Activated CD4-positive, alpha-beta T cell treated with anti-CD3 and anti-CD28 coated beads, Interleukin-2, amount 10 ng/mL, durations not matched to agents 24 days and 14 days (primary cell): ENCODE measurements around the gene NUDT17. TPM values are rescaled to one million over a fixed set of nuclear protein-coding genes. Genes with fewer than 3 reads are reported as not detected.
"Not testable (repeated sequence)": the region's sequence is repeated elsewhere in the genome, so short reads cannot be mapped to it uniquely, and the experiment has no call there.

Source experiments
- DNase-seq: peaks from one replicate; pipeline ENCODE4 v3.0.0; 2022
- H3K27ac Mint-ChIP-seq: one replicate; pipeline ENCODE4 v1.8.0; 2022; ENCODE audit warnings: mild to moderate bottlenecking, mixed read lengths
- H3K27me3 Mint-ChIP-seq: one replicate; pipeline ENCODE4 v1.8.0; 2022; ENCODE audit warnings: mixed read lengths
- H3K36me3 Mint-ChIP-seq: one replicate; pipeline ENCODE4 v1.8.0; 2022; ENCODE audit warnings: low read depth, mild to moderate bottlenecking, mixed read lengths
- H3K4me1 Mint-ChIP-seq: one replicate; pipeline ENCODE4 v1.8.0; 2021; ENCODE audit warnings: mixed read lengths
- H3K4me3 Mint-ChIP-seq: one replicate; pipeline ENCODE4 v1.8.0; 2022; ENCODE audit warnings: mild to moderate bottlenecking, moderate library complexity, mixed read lengths
- H3K9me3 Mint-ChIP-seq: one replicate; pipeline ENCODE4 v1.8.0; 2021; ENCODE audit warnings: mixed read lengths
- intact Hi-C: fragments of 100-400 bp; cut with micrococcal nuclease; formaldehyde crosslinking; loops from one replicate; pipeline ENCODE4 v1.15.1; 2023
- total RNA-seq: library from RNA; stranded (reverse); gene quantifications from 2 replicates; pipeline ENCODE4 v1.2.3, GENCODE V29; 2022

The NUDT17 gene
- total RNA-seq, 1 donor from 2014 or later = 3.4 TPM

DNA sequence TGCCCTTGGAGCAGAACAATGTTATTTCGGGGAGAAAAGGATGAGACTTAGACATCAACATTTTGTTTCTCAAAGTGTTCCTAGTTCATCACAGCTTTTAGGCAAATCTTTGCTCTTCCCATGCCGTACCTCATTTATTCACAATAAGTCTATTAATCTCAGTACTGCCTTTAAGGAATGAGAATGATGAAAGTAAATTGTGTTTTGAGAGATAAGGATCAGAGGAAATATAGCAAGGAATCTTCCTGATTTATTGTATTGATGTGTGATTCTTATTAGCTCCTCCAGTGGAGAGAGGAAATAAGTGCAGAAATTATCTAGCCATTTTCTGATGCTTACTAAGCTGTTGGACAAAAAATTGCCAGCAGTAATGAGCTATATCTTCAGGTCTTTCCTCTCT lies 19.4 kb upstream of the NUDT17 start:
- H3K4me1 Mint-ChIP-seq = peaks cover 41% of the 10 kb centered on the region
- H3K27ac Mint-ChIP-seq = no peak overlapping the region
- H3K9me3 Mint-ChIP-seq = no peaks in the 10 kb centered on the region
- DNase-seq = no peak
- intact Hi-C loops = loop anchor here (10.0 kb wide), 1 partner anchor 51 kb away; no protein-coding TSS in a partner anchor
- peak overlapping the region; percentile 91 for H3K4me3 Mint-ChIP-seq
- H3K27me3 Mint-ChIP-seq = no peaks in the 10 kb centered on the region
- peaks cover 54% of the 10 kb centered on the region for H3K36me3 Mint-ChIP-seq

GRCh38 chr1:145827966-145828365 lies 17.5 kb upstream of the NUDT17 start:
- peaks cover 41% of the 10 kb centered on the region for H3K4me1 Mint-ChIP-seq
- H3K27ac Mint-ChIP-seq = peak overlapping the region; percentile 71
- H3K27me3 Mint-ChIP-seq = no peaks in the 10 kb centered on the region
- DNase-seq = no peak
- H3K36me3 Mint-ChIP-seq = peaks cover 63% of the 10 kb centered on the region
- H3K9me3 Mint-ChIP-seq = no peaks in the 10 kb centered on the region
- peak overlapping the region; percentile 10 for H3K4me3 Mint-ChIP-seq
- intact Hi-C loops = loop anchor here (10.0 kb wide), 1 partner anchor 53 kb away; no protein-coding TSS in a partner anchor

GRCh38 chr1:145828367-145829026 lies 16.9 kb upstream of the NUDT17 start:
- H3K4me3 Mint-ChIP-seq = peak overlapping the region; percentile 10
- intact Hi-C loops = loop anchor here (10.0 kb wide), 1 partner anchor 54 kb away; no protein-coding TSS in a partner anchor

GRCh38 chr1:145830810-145831209 lies 14.6 kb upstream of the NUDT17 start:
- H3K4me1 Mint-ChIP-seq = peaks cover 32% of the 10 kb centered on the region
- intact Hi-C loops, H3K27me3 Mint-ChIP-seq, DNase-seq, H3K9me3 Mint-ChIP-seq, H3K4me3 Mint-ChIP-seq, H3K27ac Mint-ChIP-seq: not testable (repeated sequence)
- peaks cover 71% of the 10 kb centered on the region for H3K36me3 Mint-ChIP-seq

More at GRCh38 chr1:145828367-145829026, 16.9 kb upstream of the NUDT17 start:
- Mint-ChIP-seq H3K4me1 (peaks cover 41% of the 10 kb centered on the region), H3K36me3 (peaks cover 68% of the 10 kb centered on the region), H3K27me3 (no peaks in the 10 kb centered on the region), H3K27ac (peak overlapping the region; percentile 71), H3K9me3 (no peaks in the 10 kb centered on the region)
- no peak for DNase-seq

GRCh38 chr1:145837656-145838055 lies 7.8 kb upstream of the NUDT17 start:
- Mint-ChIP-seq H3K4me3 (no peak overlapping the region), H3K27ac (no peak overlapping the region), H3K9me3 (no peaks in the 10 kb centered on the region), H3K36me3 (peaks cover 66% of the 10 kb centered on the region), H3K27me3 (no peaks in the 10 kb centered on the region), H3K4me1 (peaks cover 2% of the 10 kb centered on the region)
- no peak for DNase-seq
- intact Hi-C loops = no loop called here

DNA sequence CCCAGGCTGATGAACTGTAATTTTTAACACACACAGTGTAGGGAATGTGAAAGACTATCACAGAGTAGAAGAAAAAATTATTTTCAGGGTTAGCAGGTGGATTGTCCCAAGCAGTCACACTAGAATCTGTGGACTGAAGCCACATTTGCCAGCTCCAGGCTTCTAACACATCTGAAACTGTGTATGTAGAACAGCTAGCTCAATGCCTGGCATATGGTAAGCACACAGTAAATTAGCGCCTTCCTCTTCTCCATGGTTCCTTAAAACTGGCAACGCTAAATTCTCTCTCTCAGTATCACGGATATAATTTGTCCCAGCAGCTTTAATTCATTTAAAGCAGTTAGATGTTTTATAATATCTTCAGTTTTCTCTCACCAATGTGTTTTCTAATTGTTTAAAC lies 2.4 kb upstream of the NUDT17 start:
- no peak for DNase-seq
- Mint-ChIP-seq H3K27ac (no peak overlapping the region), H3K4me1 (peaks cover 5% of the 10 kb centered on the region), H3K36me3 (peaks cover 35% of the 10 kb centered on the region), H3K27me3 (no peaks in the 10 kb centered on the region), H3K9me3 (no peaks in the 10 kb centered on the region), H3K4me3 (no peak overlapping the region)
- intact Hi-C loops = no loop called here

GRCh38 chr1:145845144-145845513 lies 301 bp upstream of the NUDT17 start:
- no peak for DNase-seq
- Mint-ChIP-seq H3K27ac (no peak overlapping the region), H3K36me3 (peaks cover 27% of the 10 kb centered on the region), H3K4me1 (peaks cover 9% of the 10 kb centered on the region), H3K27me3 (no peaks in the 10 kb centered on the region), H3K4me3 (no peak overlapping the region), H3K9me3 (no peaks in the 10 kb centered on the region)
- intact Hi-C loops = loop anchor here (1.0 to 2.0 kb wide), 3 partner anchors 65 to 168 kb away; partner anchors contain the start of genes ITGA10 and PEX11B

- Mint-ChIP-seq H3K27me3 (no peaks in the 10 kb centered on the region), H3K36me3 (peaks cover 26% of the 10 kb centered on the region), H3K4me3 (no peak overlapping the region), H3K9me3 (no peaks in the 10 kb centered on the region), H3K4me1 (peaks cover 9% of the 10 kb centered on the region), H3K27ac (no peak overlapping the region)
- intact Hi-C loops = no loop called here
- DNase-seq = peak; percentile 80
These were observed 777 bp downstream of the NUDT17 start for GRCh38 chr1:145846201-145846612.

GRCh38 chr1:145847827-145848226 lies 2.4 kb downstream of the NUDT17 start:
- H3K4me3 Mint-ChIP-seq = no peak overlapping the region
- H3K4me1 Mint-ChIP-seq = peaks cover 9% of the 10 kb centered on the region
- H3K27me3 Mint-ChIP-seq = no peaks in the 10 kb centered on the region
- intact Hi-C loops = no loop called here
- H3K36me3 Mint-ChIP-seq = peaks cover 19% of the 10 kb centered on the region
- H3K27ac Mint-ChIP-seq = no peak overlapping the region
- no peaks in the 10 kb centered on the region for H3K9me3 Mint-ChIP-seq
- no peak for DNase-seq

DNA sequence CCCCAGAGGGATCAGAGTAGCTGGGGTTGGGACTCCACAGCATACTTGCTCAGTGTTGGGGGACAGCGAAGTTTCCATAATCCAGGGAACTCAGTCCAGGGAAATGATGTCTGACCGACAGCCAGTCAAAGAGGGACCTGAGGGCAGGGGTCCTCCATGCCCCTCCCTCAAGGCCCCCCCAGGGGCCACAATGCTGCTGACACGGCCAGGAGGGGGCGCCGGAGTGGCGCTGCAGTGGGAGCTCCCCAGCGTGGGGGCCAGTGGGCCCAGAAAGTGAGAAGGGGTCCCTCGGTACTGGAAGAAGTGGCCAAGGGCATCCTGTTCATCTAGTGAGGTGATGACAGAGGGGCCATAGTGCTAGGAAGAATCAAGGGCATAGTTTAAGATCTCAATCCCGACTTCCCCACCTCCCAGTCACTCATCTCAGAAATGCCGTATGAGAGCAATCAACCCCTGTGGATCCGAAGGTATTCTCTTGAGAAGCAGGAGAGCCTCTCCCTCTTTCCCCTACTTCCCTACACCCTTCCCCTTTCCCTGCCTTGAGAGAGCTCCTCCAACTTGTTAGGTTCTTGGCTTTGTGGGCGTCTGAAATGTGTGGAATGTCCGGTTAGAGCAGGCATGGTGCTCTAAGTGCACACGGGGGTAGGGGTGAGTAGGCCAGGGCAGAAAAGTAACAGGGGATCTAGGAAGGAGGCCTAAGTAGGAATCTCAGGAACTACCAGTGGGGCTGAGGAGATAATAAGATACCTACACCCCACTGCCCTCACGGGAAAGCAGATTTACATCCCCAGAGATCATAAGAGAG lies 4.1 kb downstream of the NUDT17 start:
- no peaks in the 10 kb centered on the region for H3K9me3 Mint-ChIP-seq
- peaks cover 26% of the 10 kb centered on the region for H3K36me3 Mint-ChIP-seq
- H3K4me1 Mint-ChIP-seq = peaks cover 9% of the 10 kb centered on the region
- intact Hi-C loops = no loop called here
- no peak overlapping the region for H3K27ac Mint-ChIP-seq
- peak; percentile 68 for DNase-seq
- no peaks in the 10 kb centered on the region for H3K27me3 Mint-ChIP-seq
- no peak overlapping the region for H3K4me3 Mint-ChIP-seq

GRCh38 chr1:145855426-145855948 lies 10.1 kb downstream of the NUDT17 start:
- intact Hi-C loops = no loop called here
- Mint-ChIP-seq H3K9me3 (no peaks in the 10 kb centered on the region), H3K36me3 (peaks cover 30% of the 10 kb centered on the region), H3K27ac (no peak overlapping the region), H3K4me3 (no peak overlapping the region), H3K27me3 (no peaks in the 10 kb centered on the region), H3K4me1 (peaks cover 14% of the 10 kb centered on the region)
- no peak for DNase-seq

DNA sequence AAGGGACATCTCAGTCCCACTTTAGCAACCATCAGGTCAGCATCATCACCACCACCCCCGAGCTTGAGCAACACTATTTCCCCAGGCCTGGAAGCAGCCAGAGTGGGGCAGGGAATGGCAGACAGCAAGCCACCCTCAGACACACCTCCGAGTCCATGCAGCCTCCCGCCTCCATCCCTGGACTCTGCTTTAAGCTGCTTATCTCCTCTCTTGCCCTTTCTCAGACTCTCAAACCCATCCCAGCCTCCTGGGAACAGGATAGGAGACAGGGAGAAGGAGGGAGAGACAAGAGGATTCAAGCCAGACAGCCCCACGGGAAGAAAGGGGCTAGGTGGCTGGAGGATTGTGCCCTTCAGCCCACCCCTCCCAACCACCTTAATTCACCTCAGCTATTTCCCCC lies 11.7 kb downstream of the NUDT17 start:
- intact Hi-C loops = no loop called here
- H3K36me3 Mint-ChIP-seq = peaks cover 23% of the 10 kb centered on the region
- no peaks in the 10 kb centered on the region for H3K9me3 Mint-ChIP-seq
- H3K27ac Mint-ChIP-seq = no peak overlapping the region
- H3K27me3 Mint-ChIP-seq = no peaks in the 10 kb centered on the region
- no peak overlapping the region for H3K4me3 Mint-ChIP-seq
- H3K4me1 Mint-ChIP-seq = peaks cover 14% of the 10 kb centered on the region
- no peak for DNase-seq

GRCh38 chr1:145858238-145858900 lies 12.9 kb downstream of the NUDT17 start:
- intact Hi-C loops = loop anchor here (2.0 kb wide), 2 partner anchors 34 to 98 kb away; partner anchors contain the start of genes POLR3C and RNF115
- Mint-ChIP-seq H3K27me3 (peaks cover 3% of the 10 kb centered on the region), H3K4me1 (peaks cover 14% of the 10 kb centered on the region), H3K4me3 (peak overlapping the region; percentile 96), H3K36me3 (peaks cover 18% of the 10 kb centered on the region), H3K9me3 (no peaks in the 10 kb centered on the region), H3K27ac (peak overlapping the region; percentile 96)
- peak; percentile 85 for DNase-seq
